GM13977 (cell line): ENCODE measurements around the gene GALNTL6.

ENCODE experiments used
- DNase-seq: peaks from one replicate; pipeline ENCODE4 v3.0.0; 2012; ENCODE audit warnings: low spot score
- CTCF ChIP-seq: IDR thresholded peaks from 2 replicates; pipeline ENCODE4 v1.5.1; 2012; ENCODE audit warnings: mild to moderate bottlenecking, control low read depth; ENCODE audit not compliant: insufficient read depth; ENCODE audit errors: extremely low read depth, missing control alignments
- in situ Hi-C: fragments of 300-500 bp; cut with MboI; formaldehyde crosslinking; loops from one replicate; pipeline ENCODE4 v1.12.0; 2022; ENCODE audit warnings: low sequenced_read_pairs, low pct_unique_long_range_greater_than_20kb, mixed read lengths, inconsistent platforms; ENCODE audit not compliant: unreplicated experiment

GALNTL6 gene

GRCh38 chr4:172989984-172990820 is 1177.0 kb downstream of the GALNTL6 start:
- in situ Hi-C loops: no loop called here
- no peak for TF ChIP-seq CTCF
- no peak for DNase-seq

- in situ Hi-C loops: no loop called here
- TF ChIP-seq CTCF: no peak
- no peak for DNase-seq
These were observed 1179.6 kb downstream of the GALNTL6 start for GRCh38 chr4:172992648-172993378.

GRCh38 chr4:172995161-172995560 is 1182.0 kb downstream of the GALNTL6 start:
- in situ Hi-C loops: no loop called here
- no peak for TF ChIP-seq CTCF
- no peak for DNase-seq

- in situ Hi-C loops: no loop called here
- TF ChIP-seq CTCF: no peak
These were observed 1182.5 kb downstream of the GALNTL6 start for GRCh38 chr4:172995704-172996103.

GRCh38 chr4:172996571-172997216 is 1183.5 kb downstream of the GALNTL6 start:
- no peak for DNase-seq
- no peak for TF ChIP-seq CTCF
- in situ Hi-C loops: no loop called here

More at GRCh38 chr4:172995704-172996103, 1182.5 kb downstream of the GALNTL6 start:
- no peak for DNase-seq

GRCh38 chr4:172997217-172997609 is 1184.0 kb downstream of the GALNTL6 start:
- in situ Hi-C loops: no loop called here
- no peak for DNase-seq
- TF ChIP-seq CTCF: no peak
